Measurements from ENCODE around the gene EPHB1. TPM values are rescaled to one million over a fixed set of nuclear protein-coding genes. Genes with fewer than 3 reads are reported as not detected.

Gene EPHB1
- polyA plus RNA-seq, 1 donor from 2014 or later: 18.7 TPM

DNA sequence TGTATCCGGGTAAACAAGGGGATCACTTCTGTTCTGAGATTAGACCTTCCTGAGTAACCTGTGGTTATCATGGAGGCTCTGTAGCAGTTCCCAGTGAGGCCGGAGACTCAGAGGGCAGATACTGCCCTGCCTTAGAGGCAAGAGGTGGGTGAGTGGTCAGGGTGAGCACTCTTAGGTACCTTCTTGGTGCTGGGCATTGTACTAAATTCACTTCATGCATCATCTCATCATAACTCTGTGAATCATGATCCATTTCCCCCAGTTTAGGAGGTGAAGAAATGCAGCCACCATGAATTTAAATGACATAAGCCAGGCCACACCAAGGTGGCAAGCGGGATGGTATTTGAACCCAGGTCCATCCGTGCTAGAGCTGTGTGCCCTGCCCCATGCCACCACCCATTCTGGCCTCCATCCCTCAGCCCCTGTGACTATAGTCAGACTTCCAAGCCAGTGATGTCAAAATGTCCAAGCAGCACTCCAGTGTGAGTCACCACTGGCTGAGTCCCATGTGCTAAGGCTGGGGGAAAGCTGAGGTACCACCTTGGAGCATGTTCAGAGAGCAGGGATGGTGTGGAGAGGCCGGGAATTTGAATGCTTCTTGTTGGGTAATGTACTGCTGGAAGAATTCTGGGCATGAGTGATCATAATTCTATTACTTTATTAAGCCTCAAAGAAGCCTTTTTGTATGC is 88.8 kb downstream of the EPHB1 start:
- H3K79me2 ChIP-seq (replicated peaks; ENCODE audit: insufficient read depth, low read length): peaks cover 3% of the 10 kb centered on the region
- H3K9me3 ChIP-seq (ENCODE audit: low read length): no peaks in the 10 kb centered on the region
- H3K27ac ChIP-seq (ENCODE audit: low read length): no peak overlapping the region
- H3K27me3 ChIP-seq (ENCODE audit: insufficient read depth, low read depth, low read length): no peaks in the 10 kb centered on the region
- H2AFZ ChIP-seq (ENCODE audit: low read depth, low read length): no peak overlapping the region
- no peak overlapping the region for H3K4me2 ChIP-seq (ENCODE audit: low read length)
- H3F3A ChIP-seq (ENCODE audit: insufficient read depth, low read length, poor library complexity, severe bottlenecking): no peaks in the 10 kb centered on the region
- H3K36me3 ChIP-seq (ENCODE audit: insufficient read depth, low read length): no peaks in the 10 kb centered on the region
- no peaks in the 10 kb centered on the region for H4K20me1 ChIP-seq (ENCODE audit: insufficient read depth)
- H3K9ac ChIP-seq (ENCODE audit: low read length): no peak overlapping the region
- TF ChIP-seq RAD21 (conservative IDR thresholded peaks at IDR 0.05) (no peak), POLR2AphosphoS5 (IDR thresholded peaks at IDR 0.05) (no peak), EP300 (conservative IDR thresholded peaks at IDR 0.05; ENCODE audit: poor library complexity, severe bottlenecking) (no peak), SMC3 (conservative IDR thresholded peaks at IDR 0.05; ENCODE audit: poor library complexity) (no peak), TAF1 (IDR thresholded peaks at IDR 0.05; ENCODE audit: low read depth) (no peak), MXI1 (conservative IDR thresholded peaks at IDR 0.05; ENCODE audit: poor library complexity, severe bottlenecking) (no peak), EZH2 (IDR thresholded peaks at IDR 0.05; ENCODE audit: borderline replicate concordance, insufficient read depth, low read length, poor library complexity, severe bottlenecking) (no peak)
- TF ChIP-seq, protein P1, sequence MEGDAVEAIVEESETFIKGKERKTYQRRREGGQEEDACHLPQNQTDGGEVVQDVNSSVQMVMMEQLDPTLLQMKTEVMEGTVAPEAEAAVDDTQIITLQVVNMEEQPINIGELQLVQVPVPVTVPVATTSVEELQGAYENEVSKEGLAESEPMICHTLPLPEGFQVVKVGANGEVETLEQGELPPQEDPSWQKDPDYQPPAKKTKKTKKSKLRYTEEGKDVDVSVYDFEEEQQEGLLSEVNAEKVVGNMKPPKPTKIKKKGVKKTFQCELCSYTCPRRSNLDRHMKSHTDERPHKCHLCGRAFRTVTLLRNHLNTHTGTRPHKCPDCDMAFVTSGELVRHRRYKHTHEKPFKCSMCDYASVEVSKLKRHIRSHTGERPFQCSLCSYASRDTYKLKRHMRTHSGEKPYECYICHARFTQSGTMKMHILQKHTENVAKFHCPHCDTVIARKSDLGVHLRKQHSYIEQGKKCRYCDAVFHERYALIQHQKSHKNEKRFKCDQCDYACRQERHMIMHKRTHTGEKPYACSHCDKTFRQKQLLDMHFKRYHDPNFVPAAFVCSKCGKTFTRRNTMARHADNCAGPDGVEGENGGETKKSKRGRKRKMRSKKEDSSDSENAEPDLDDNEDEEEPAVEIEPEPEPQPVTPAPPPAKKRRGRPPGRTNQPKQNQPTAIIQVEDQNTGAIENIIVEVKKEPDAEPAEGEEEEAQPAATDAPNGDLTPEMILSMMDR (IDR thresholded peaks at IDR 0.05; ENCODE audit: poor library complexity, severe bottlenecking): no peak
- TF ChIP-seq, protein P2, sequence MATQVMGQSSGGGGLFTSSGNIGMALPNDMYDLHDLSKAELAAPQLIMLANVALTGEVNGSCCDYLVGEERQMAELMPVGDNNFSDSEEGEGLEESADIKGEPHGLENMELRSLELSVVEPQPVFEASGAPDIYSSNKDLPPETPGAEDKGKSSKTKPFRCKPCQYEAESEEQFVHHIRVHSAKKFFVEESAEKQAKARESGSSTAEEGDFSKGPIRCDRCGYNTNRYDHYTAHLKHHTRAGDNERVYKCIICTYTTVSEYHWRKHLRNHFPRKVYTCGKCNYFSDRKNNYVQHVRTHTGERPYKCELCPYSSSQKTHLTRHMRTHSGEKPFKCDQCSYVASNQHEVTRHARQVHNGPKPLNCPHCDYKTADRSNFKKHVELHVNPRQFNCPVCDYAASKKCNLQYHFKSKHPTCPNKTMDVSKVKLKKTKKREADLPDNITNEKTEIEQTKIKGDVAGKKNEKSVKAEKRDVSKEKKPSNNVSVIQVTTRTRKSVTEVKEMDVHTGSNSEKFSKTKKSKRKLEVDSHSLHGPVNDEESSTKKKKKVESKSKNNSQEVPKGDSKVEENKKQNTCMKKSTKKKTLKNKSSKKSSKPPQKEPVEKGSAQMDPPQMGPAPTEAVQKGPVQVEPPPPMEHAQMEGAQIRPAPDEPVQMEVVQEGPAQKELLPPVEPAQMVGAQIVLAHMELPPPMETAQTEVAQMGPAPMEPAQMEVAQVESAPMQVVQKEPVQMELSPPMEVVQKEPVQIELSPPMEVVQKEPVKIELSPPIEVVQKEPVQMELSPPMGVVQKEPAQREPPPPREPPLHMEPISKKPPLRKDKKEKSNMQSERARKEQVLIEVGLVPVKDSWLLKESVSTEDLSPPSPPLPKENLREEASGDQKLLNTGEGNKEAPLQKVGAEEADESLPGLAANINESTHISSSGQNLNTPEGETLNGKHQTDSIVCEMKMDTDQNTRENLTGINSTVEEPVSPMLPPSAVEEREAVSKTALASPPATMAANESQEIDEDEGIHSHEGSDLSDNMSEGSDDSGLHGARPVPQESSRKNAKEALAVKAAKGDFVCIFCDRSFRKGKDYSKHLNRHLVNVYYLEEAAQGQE (IDR thresholded peaks at IDR 0.05; ENCODE audit: borderline replicate concordance): no peak
- no peak overlapping the region for H3K4me3 ChIP-seq (ENCODE audit: low read length)
- H3K9me2 ChIP-seq (ENCODE audit: insufficient read depth, low read length): no peaks in the 10 kb centered on the region

DNA sequence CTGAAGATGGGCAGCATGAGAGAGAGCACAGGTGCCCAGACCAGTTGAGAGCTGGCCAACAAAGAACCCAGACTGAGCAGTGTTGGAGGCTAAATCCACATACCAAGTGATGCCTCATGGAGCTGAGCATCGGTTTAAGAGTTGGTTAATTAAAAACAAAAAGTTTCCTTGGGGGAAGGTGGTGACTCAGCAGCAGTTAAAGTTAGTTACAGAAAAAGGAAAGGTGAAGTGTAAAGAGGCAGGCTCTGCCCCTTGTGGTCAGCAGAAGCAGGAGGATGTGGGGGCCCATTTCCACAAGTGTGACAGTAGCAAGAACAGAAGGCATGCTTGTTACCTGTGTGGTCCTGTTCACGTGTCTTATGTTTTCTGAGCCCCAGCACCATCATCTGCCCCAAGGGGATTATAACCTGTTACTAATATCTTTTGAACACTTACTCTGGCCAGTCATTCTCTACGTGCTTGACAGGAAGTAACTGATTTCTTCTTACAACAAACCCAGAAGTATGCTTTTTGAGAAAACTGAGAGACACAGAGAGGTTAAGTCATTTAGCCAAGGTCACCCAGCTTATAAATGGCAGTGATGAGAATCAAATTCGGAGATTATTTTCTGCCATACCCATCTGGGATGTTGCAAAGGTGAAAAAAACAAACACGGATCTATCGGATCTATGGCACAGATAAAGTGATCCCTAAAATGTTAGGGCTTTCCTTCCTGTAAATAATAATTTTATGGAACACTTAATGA is 91.0 kb downstream of the EPHB1 start:
- TF ChIP-seq, protein P2 (IDR thresholded peaks at IDR 0.05; ENCODE audit: borderline replicate concordance): no peak
- TF ChIP-seq POLR2AphosphoS5 (IDR thresholded peaks at IDR 0.05): no peak
- no peak for TF ChIP-seq EZH2 (IDR thresholded peaks at IDR 0.05; ENCODE audit: borderline replicate concordance, insufficient read depth, low read length, poor library complexity, severe bottlenecking)
- TF ChIP-seq SMC3 (conservative IDR thresholded peaks at IDR 0.05; ENCODE audit: poor library complexity): no peak
- TF ChIP-seq, protein P1 (IDR thresholded peaks at IDR 0.05; ENCODE audit: poor library complexity, severe bottlenecking): no peak
- TF ChIP-seq MXI1 (conservative IDR thresholded peaks at IDR 0.05; ENCODE audit: poor library complexity, severe bottlenecking): no peak
- no peak for TF ChIP-seq RAD21 (conservative IDR thresholded peaks at IDR 0.05)
- no peak for TF ChIP-seq EP300 (conservative IDR thresholded peaks at IDR 0.05; ENCODE audit: poor library complexity, severe bottlenecking)
- Histone ChIP-seq H3K79me2 (replicated peaks; ENCODE audit: insufficient read depth, low read length) (peaks cover 3% of the 10 kb centered on the region), H2AFZ (ENCODE audit: low read depth, low read length) (no peak overlapping the region), H3K27ac (ENCODE audit: low read length) (no peak overlapping the region), H3K9me3 (ENCODE audit: low read length) (no peaks in the 10 kb centered on the region), H3K36me3 (ENCODE audit: insufficient read depth, low read length) (no peaks in the 10 kb centered on the region), H3K9me2 (ENCODE audit: insufficient read depth, low read length) (no peaks in the 10 kb centered on the region), H3K27me3 (ENCODE audit: insufficient read depth, low read depth, low read length) (no peaks in the 10 kb centered on the region), H3K4me2 (ENCODE audit: low read length) (no peak overlapping the region), H3K9ac (ENCODE audit: low read length) (no peak overlapping the region), H3K4me3 (ENCODE audit: low read length) (no peak overlapping the region), H3F3A (ENCODE audit: insufficient read depth, low read length, poor library complexity, severe bottlenecking) (no peaks in the 10 kb centered on the region), H4K20me1 (ENCODE audit: insufficient read depth) (no peaks in the 10 kb centered on the region)
